Stimulated activated CD4-positive, alpha-beta T cell treated with anti-CD3 and anti-CD28 coated beads, Interleukin-12 subunit alpha, Interleukin-12 subunit beta, amount 100 ng/mL, for 4 hours (primary cell): Measurements from ENCODE around the gene SRSF9.
A peak's percentile ranks its signal among the peaks of the same experiment; 100 is the strongest.
"Not testable (repeated sequence)": the region's sequence is repeated elsewhere in the genome, so short reads cannot be mapped to it uniquely, and the experiment has no call there.

ENCODE experiments used
- DNase-seq: peaks from one replicate; pipeline ENCODE4 v3.0.0-alpha.2; 2020

The SRSF9 gene

DNA sequence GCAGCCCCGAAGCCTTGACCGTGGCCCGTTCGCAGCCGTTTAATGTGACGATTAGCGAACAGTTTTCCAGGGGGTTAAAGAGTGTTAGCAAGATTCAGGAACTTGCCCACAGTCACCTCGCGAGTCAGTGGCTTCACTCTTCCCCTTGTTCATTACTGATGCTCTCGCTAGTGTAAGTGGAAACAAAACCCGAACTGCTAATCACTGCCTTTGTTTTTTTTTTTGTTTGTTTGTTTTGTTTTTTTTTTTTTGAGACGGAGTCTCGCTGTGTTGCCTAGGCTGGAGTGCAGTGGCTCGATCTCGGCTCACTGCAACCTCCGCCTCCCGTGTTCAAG is 22.7 kb downstream of the SRSF9 start:
- not testable (repeated sequence) for DNase-seq

DNA sequence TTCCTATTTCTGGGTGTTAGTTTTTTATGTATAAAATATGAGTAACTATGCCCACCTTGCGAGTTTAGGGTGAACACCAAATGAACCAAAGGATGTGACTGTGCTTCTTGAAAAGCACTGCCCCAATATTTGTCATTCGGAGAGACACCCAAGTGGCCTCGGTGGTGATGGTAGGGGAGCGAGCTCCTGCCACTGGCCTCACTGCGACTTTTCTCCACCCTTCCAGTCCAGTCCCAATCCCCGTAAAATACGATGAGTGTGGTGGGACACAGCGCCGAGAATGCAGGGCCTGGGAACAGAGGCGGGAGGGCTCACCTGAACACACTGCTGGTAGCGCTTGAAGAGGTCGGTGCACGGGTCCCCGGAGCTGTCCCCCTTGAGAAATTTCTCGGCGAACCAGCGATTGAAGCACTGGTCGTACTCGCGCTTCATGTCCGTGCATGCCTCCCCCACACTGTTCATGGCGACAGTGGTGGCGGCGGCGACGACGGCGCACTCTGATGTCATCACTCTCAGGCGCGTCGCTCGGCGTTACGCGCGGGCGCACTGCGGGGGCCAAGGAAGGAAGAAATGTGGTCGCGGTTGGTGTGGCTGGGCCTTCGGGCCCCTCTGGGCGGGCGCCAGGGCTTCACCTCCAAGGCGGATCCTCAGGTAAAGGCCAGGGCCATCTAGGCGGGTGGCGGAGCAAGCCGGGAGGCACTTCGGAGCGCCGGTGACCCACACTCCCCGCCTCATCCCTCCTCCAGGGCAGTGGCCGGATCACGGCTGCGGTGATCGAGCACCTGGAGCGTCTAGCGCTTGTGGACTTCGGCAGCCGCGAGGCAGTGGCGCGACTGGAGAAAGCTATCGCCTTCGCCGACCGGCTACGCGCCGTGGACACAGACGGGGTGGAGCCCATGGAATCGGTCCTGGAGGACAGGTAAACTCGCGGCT is 23.4 kb downstream of the SRSF9 start, which contains the start of the genes GATC and TRIAP1:
Gene GATC (plus strand): TSS at position 534 of the 933 bp plus-strand sequence. CDS start 37 bp downstream, at position 571.
Gene TRIAP1 (minus strand): TSS at position 474 of the 933 bp plus-strand sequence. CDS start 12 bp downstream, at position 462.
- DNase-seq = peak; percentile 86

DNA sequence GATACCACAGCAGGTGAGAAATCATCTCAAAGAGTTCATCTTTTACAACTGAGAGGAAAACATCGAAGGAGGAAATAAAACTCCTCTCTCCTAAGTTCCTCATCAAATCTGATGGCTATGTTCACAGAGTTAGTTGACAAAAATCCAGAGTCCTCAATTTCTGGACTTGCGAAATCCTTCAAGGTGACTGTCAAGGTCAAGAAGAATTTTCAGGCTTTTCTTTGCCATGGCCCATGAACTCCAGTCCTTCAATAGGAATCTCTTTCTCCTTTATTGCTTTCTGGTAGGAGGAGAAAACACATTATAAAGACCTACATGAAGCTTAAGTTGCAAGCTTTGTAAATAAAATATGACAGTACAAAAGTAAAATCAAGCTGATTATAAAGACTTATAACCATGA is 24.9 kb downstream of the SRSF9 start:
- no peak for DNase-seq

DNA sequence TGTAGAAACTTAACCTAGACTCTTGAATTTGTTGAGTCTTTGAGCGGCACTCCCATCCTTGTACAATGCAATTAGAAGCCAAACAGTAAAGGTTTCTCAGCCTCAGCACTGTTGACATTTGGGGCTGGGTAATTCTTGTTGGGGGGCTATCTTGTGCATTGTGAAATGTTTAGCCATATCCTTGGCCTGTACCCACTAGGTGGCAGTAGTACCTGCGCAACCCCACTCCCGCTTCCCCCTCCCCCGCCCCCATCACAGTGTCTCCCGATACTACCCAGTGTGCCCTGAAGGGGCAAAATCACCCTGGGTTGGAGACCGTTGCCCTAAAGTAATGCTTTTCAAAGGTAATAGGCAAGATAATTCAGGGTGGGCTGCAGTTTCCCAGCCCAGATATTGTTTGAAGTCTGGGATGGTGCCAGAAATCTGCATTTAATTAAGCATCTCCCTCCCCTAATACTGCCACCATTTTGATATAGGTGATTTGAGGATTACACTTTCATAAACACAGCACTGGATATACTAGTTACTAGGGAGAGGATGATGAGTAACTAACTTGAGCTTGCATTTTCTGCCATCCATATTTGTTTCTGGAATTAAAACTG is 29.8 kb downstream of the SRSF9 start:
- DNase-seq = peak; percentile 62

DNA sequence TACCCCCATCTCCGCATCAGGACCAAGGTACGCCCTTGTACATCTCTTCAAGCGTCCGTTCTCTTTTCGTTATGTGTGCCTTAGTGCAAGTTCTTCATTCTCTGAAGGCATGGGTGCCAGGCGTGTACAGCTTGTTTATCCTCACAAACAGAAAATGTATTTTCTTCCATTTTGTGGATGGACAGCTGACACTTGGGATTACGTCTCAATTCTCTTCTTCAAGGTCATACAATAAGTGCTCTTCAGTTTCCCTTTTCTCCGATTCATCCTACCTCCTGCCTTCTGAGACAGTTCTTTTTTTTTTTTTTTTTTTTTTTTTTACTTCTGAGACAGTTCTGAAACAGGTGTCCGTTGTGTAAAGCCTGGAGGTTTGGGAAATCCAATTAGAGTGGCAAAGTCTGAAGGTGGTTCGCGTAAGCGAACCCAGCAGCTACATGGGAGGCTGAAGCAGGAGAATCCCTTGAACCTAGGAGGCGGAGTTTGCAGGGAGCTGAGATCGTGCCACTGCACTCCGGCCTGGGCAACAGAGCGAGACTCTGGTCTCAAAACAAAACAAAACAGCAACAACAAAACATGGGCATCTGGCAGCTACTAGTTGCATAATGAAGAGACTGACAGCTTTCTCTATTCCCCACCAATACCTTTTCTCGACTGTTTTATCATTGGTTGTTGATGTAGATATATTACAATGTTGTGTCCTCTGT is 30.9 kb downstream of the SRSF9 start:
- no peak for DNase-seq

DNA sequence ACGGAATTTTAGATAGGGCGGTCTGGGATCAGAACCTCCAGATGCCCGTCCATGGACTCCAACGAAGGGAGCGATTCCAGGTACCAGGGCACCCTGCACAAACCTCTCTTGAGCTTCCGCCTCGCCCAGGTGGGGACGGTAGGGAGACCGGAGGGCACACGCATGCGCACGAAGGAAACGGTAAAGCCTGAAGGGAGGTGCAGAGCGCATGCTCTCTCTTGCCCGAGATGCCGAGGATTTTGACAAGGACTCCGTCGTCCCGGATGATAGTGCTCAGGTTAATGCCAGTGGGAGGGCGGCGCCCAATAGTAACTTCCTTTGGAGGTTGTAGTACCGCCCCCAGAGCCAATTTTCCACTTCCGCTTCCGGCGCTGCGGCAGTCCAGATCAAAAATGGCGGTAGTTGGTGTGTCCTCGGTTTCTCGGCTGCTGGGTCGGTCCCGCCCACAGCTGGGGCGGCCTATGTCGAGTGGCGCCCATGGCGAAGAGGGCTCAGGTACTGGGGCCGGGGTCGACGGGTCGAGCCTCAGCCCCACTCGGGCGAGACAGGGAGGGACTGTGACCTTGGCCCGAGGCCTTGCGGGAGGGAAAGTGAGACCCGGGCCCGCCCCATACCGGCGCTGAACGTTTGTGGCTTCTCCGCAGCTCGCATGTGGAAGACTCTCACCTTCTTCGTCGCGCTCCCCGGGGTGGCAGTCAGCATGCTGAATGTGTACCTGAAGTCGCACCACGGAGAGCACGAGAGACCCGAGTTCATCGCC is 31.6 kb downstream of the SRSF9 start, which contains the start of gene COX6A1:
Gene COX6A1 (plus strand): TSS at position 379 of the 760 bp plus-strand sequence. CDS start 14 bp downstream, at position 393.
- DNase-seq = peak; percentile 95

DNA sequence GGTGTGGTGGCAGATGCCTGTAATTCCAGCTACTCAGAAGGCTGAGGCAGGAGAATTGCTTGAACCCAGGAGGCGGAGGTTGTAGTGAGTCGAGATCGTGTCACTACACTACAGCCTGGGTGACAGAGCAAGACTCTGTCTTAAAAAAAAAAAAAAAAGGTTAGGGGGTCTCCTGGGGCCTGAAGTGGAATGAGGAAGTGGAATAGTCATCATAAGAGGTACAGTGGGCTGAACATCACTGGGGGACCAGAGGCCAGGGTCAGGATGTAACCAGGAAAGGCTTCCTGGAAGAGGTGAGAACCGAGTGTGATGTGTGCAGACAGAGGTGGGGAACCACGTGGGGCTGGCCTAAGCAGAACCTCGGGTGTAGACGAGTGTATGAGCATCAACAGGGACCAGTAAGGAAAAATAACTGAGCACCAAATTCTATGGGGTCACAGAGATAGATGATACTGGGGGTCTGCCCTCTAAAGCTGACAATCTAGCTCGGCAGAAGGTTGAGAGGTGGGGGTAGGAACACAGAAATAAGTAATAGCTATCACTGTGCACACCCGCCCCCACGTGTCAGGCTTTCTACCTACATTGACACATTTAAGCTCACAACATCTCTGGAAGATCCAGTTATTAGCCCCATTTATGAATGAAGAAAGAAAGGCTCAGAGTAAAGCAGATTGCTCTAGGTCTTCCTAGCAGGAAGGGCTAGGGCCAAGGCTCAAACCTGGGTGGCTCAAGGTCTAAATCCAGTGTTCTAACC is 36.6 kb downstream of the SRSF9 start:
- no peak for DNase-seq

DNA sequence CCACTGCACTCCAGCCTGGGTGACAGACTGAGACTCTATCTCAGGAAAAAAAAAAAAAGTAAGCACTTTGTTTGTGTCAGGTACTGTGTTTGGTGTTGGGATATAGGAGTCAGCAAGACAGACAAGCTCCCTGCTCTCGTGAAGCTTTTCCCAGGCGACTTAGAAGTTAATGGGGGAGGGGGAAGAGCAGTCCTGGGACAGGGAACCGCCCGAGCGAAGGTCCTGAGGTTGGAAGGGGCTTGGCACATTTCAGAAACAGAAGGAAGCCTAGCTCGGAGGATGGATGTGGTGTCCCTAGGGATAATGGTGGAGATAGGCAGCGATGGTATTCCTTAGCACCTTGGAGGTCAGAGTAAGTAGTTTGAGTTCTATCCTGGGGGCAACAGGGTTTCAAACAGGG is 40.2 kb downstream of the SRSF9 start:
- no peak for DNase-seq

DNA sequence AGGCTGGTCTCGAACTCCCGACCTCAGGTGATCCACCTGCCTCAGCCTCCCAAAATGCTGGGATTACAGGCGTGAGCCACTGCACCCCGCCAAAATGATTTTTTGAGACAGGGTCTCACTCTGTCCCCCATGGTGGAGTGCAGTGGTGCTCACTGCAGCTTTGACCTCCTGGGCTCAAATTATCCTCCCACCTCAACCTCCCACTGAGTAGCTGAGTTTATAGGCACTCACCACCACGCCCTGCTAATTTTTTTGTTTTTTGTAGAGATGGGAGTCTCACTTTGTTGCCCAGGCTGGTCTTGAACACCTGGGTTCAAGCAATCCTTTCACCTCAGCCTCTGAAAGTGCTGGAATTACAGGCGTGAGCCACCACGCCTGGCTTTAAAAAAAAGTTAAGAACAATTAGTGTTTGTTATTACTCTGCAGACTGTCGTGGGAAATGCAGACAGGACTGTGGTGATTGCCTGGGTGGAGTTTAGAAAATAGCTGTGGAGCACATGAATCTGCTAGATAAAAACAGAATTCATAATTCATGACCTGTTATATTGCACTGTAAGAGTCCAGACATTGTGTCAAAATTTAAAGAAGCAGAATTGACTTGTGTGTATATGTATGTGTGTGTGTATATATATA is 40.8 kb downstream of the SRSF9 start:
- DNase-seq = no peak

DNA sequence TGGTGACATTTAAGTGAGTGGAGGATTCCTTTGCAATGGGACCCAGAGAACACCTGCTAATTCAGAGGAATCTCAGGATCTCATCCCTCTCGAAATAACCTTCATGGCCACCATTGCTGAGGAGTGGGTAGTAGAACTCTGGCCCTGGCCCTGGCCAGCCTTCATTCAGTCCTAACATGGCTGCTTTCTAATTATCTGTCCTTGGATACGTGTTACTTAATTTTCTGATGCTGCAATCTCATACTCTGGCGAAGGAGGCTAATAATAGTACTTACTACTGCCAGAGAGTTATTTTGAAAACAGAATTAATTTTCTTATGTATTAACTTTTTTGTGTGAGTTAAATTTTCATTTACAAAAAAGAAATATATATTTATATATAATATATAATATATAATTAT is 43.8 kb downstream of the SRSF9 start:
- DNase-seq = no peak

DNA sequence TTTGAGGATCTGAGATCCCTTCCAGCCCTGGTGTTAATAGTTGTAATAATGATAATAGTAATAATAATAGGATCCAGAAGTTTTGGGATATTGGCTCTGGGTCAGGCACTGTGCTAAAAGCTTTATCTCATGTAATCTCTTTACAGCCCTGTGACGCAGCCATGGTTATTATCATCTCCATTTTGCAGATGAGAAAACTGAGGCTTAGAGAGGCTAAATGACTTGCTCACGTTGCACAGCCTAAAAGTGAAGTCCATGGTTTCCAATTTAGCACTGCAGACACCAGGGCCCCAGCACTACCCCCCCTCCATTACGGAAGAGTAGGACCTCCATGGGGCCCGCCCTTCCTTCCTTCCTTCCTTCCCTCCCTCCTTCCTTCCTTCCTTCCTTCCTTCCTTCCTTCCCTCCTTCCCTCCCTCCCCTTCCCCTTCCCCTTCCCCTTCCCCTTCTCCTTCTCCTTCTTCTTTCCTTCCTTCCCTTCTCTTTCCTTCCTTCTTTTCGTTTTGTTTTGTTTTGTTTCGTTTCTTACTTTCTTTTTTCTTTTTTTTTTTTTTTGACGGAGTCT is 46.6 kb downstream of the SRSF9 start:
- no peak for DNase-seq

DNA sequence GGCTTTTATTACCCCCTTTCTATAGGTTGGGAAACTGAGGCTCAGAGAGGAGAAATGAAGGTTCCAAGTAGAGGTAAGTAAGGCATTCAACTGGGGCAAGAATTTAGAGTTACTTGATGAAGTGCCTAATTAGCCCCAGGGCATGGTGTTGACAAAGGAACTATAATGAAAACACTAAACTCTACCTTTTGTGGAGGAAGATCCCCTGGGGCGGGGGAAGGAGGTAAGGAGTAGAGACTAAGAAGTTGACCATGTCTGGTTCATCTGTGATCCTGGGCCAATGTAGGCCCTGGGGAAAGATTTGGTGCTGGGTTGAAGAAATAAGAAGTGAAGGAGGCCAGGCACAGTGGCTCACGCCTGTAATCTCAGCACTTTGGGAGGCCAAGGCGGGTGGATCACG is 47.8 kb downstream of the SRSF9 start:
- DNase-seq = no peak

DNA sequence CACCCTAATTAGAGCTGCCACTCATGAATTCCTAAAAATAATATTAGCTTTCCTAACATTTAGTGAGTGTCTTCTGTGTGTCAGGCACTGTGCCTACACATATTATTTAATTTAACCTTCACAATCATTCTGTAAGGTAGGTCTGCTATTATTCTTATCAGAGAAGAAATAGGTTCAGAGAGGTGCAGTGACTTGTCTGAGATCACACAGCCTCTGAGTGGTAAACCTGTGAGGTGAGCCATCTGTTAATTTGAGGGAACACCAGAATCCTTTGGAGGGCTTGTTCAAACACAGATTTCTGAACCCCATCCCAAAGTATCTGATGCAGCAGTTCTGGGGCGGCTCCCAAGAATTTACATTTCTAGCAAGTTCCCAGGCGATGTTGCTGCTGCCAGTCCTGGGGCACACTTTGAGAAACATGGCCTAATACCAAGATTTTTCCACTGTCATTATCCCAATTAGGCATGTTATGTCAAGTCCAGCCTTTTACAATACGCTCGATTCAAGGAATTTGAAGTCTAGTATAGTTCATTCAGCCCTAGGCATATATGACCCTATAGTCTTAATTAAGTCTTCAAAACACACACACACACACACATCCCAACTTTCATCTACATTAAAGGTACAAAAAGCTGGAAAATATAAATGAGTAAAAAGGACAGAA is 51.5 kb downstream of the SRSF9 start:
- DNase-seq = no peak

DNA sequence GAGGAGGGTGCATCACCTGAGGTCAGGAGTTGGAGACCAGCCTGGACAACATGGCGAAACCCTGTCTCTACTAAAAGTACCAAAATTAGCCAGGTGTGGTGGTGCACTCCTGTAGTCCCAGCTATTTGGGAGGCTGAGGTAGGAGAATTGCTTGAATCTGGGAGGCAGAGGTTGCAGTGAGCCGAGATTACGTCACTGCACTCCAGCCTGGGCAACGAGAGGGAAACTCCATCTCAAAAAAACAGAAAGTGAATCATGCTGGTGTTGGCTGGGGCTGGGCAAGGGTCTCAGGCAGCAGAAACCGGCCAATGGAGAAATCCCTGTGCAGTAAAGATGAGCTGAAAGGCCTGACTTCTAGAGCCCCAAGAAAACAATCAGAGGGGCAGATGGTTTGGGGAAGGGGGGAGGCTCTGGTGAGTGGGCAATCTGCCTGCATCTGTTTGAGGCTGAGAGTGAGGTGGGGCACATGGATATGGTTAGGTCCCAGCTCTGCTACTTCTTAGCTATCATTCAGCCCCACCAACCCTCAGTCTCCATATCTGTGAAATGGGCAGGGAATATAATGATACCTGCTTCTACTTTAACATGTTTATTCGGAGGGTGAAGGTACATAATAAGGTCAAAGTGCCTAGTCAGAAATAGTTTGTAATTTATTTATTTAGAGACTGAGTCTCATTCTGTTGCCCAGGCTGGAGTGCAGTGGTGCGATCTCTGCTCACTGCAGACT is 52.9 kb downstream of the SRSF9 start:
- no peak for DNase-seq

DNA sequence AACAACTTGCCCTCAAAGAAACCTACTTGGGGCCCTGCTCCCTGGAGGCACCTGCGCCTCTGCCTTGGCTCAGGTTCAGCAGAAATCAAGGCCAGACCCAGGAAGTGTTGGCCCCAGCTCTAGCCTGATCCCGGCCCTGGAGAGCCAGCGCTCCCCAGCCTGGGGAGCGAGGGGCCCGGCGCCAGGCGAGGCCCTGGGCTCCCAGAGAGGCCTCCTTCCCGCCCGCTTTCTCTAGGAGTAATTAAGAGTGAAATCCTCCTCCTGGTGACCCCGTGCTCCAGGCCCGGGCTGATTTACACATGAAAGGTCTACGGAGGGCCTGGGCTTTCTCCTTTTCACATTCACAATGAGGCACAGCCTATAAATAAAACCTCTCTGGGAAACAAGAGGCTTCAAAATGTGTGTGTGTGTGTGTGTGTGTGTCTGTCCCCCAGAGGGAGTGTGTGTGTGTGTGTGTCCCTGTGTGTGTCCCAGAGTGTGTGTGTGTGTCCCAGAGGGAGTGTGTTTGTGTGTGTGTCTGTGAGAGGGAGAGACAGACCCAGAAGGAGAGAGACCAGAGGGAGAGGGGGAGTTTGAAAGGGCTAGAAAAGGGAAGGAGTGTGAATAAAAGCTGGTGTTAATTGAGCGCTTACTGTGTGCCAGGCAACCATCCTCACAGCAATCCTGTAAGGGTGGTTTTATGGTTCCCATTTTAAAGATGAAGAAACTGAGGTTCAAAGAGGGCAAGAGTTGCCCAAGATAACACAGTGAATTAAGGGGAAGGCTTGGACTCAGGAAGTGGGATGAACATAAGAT is 55.5 kb downstream of the SRSF9 start:
- no peak for DNase-seq

DNA sequence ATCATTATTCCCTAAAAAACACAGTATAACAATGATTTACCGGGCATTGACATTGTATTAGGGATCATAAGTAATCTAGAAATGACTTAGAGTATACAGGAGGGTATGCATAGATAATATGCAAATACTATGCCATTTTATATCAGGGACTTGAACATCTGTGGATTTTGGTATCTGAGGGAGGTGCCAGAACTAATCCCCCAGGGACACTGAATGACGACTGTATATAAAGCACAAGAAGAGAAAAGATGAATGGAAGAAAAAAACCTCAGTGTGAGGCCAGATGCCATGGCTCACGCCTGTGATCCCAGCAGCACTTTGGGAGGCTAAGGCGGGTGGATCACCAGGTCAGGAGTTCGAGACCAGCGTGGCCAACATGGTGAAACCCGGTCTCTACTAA is 57.1 kb downstream of the SRSF9 start:
- DNase-seq = no peak
